Jurkat, Clone E6-1 (cell line): ENCODE results near the gene ZDHHC11.
"Not testable (repeated sequence)": the region's sequence is repeated elsewhere in the genome, so short reads cannot be mapped to it uniquely, and the experiment has no call there.

Experiments
- DNase-seq: peaks from one replicate; pipeline ENCODE4 v3.0.0-alpha.2; 2011; ENCODE audit warnings: low read depth, low spot score
- H3K4me3 ChIP-seq: 2 replicates; pipeline ENCODE4 v1.5.1; 2011; ENCODE audit warnings: mild to moderate bottlenecking, low read length, control low read depth, moderate library complexity

ZDHHC11 gene

GRCh38 chr5:847736-848135 is 3.0 kb downstream of the ZDHHC11 start:
- DNase-seq, H3K4me3 ChIP-seq: not testable (repeated sequence)

- H3K4me3 ChIP-seq, DNase-seq: not testable (repeated sequence)
These were observed 3.6 kb downstream of the ZDHHC11 start for GRCh38 chr5:847212-847611.

- not testable (repeated sequence) for H3K4me3 ChIP-seq, DNase-seq
These were observed 4.1 kb downstream of the ZDHHC11 start for GRCh38 chr5:846602-847091.

- not testable (repeated sequence) for H3K4me3 ChIP-seq, DNase-seq
These were observed 4.8 kb downstream of the ZDHHC11 start for GRCh38 chr5:845676-846601.

GRCh38 chr5:845031-845675 is 5.6 kb downstream of the ZDHHC11 start:
- DNase-seq, H3K4me3 ChIP-seq: not testable (repeated sequence)

GRCh38 chr5:844426-844825 is 6.4 kb downstream of the ZDHHC11 start:
- not testable (repeated sequence) for H3K4me3 ChIP-seq

GRCh38 chr5:843926-844325 is 6.9 kb downstream of the ZDHHC11 start:
- not testable (repeated sequence) for DNase-seq, H3K4me3 ChIP-seq

More at GRCh38 chr5:844426-844825, 6.4 kb downstream of the ZDHHC11 start:
- DNase-seq: not testable (repeated sequence)

GRCh38 chr5:843371-843770 is 7.4 kb downstream of the ZDHHC11 start:
- not testable (repeated sequence) for DNase-seq, H3K4me3 ChIP-seq

- DNase-seq, H3K4me3 ChIP-seq: not testable (repeated sequence)
These were observed 8.2 kb downstream of the ZDHHC11 start for GRCh38 chr5:842402-843221.

GRCh38 chr5:841531-842401 is 9.0 kb downstream of the ZDHHC11 start:
- H3K4me3 ChIP-seq, DNase-seq: not testable (repeated sequence)

- H3K4me3 ChIP-seq, DNase-seq: not testable (repeated sequence)
These were observed 9.8 kb downstream of the ZDHHC11 start for GRCh38 chr5:840974-841435.

GRCh38 chr5:840118-840973 is 10.4 kb downstream of the ZDHHC11 start:
- H3K4me3 ChIP-seq, DNase-seq: not testable (repeated sequence)

GRCh38 chr5:838431-838851 is 12.3 kb downstream of the ZDHHC11 start:
- not testable (repeated sequence) for H3K4me3 ChIP-seq

GRCh38 chr5:837621-838121 is 13.1 kb downstream of the ZDHHC11 start:
- DNase-seq, H3K4me3 ChIP-seq: not testable (repeated sequence)

More at GRCh38 chr5:838431-838851, 12.3 kb downstream of the ZDHHC11 start:
- DNase-seq: not testable (repeated sequence)

GRCh38 chr5:835933-836612 is 14.7 kb downstream of the ZDHHC11 start:
- H3K4me3 ChIP-seq: not testable (repeated sequence)

GRCh38 chr5:834013-834412 is 16.8 kb downstream of the ZDHHC11 start:
- DNase-seq: peak; percentile 25
- not testable (repeated sequence) for H3K4me3 ChIP-seq

More at GRCh38 chr5:835933-836612, 14.7 kb downstream of the ZDHHC11 start:
- DNase-seq: not testable (repeated sequence)
